HCT116 (cell line): Measurements from ENCODE around the gene CNDP1. TPM values are rescaled to one million over a fixed set of nuclear protein-coding genes. Genes with fewer than 3 reads are reported as not detected.

Source experiments
- ATAC-seq: fragments of 200-7000 bp; cut with Tn5 transposase; 2 replicates; pipeline ENCODE4 v1.9.1; 2020; ENCODE audit warnings: mild to moderate bottlenecking, moderate library complexity
- BruUV-seq: library from RNA; stranded (reverse); fragments of 400-500 nt; replicated peaks from 2 replicates; lab custom pipeline; 2021; lab: Mats Ljungman, UMichigan
- CTCF ChIA-PET: fragments of 300-600 bp; sonication (Branson Sonifier 250); formaldehyde crosslinking; loops from one replicate; lab custom pipeline; 2021; ENCODE audit warnings: antibody characterized with exemption; lab: Charles Lee
- POLR2A ChIA-PET: fragments of 300-600, 350-600 bp; sonication (Branson Sonifier 250); formaldehyde crosslinking; loops from one replicate; lab custom pipeline; 2021; ENCODE audit warnings: antibody characterized with exemption; lab: Charles Lee
- RAD21 ChIA-PET, 2 experiments: fragments of 300-600 bp; sonication (Branson Sonifier 250); formaldehyde crosslinking; loops; one replicate each; lab custom pipeline; 2023; ENCODE audit warnings: low total read pairs in 2 of 2; ENCODE audit not compliant: uncharacterized antibody in 2 of 2, unreplicated experiment in 2 of 2, low non-redundant PET in 1 of 2; lab: Charles Lee
- DNase-seq: peaks from one replicate; pipeline ENCODE4 v3.0.0-alpha.2; 2010; ENCODE audit warnings: low read depth, low spot score
- H2AFZ ChIP-seq: fragments of 200-600 bp; shearing (Covaris generic), sonication (generic); 2 replicates; pipeline ENCODE4 v1.6.1; 2017; ENCODE audit warnings: low read depth, mixed run types, mixed read lengths, antibody characterized with exemption, low read length; ENCODE audit not compliant: poor library complexity, severe bottlenecking
- H3K27ac ChIP-seq: 2 replicates; pipeline ENCODE4 v1.5.1; 2012; ENCODE audit warnings: low read depth, low read length
- H3K27me3 ChIP-seq: fragments of 200-600 bp; sonication (generic); 2 replicates; pipeline ENCODE4 v1.6.1; 2016; ENCODE audit warnings: mixed run types, low read length, mixed read lengths; ENCODE audit not compliant: insufficient read depth
- H3K36me3 ChIP-seq, 2 experiments: fragments of 200-500 bp in 1 of 2; fragments of 200-600 bp in 1 of 2; sonication (Bioruptor generic) in 1 of 2; sonication (generic) in 1 of 2; 2 replicates each; pipeline versions ENCODE4 v1.5.1 to v1.6.1; 2014 to 2016; ENCODE audit warnings: low read length in 2 of 2, inconsistent platforms in 1 of 2, mixed read lengths in 1 of 2, mixed run types in 1 of 2; ENCODE audit not compliant: insufficient read depth in 2 of 2, control insufficient read depth in 1 of 2
- H3K4me1 ChIP-seq, 2 experiments: fragments of 200-600 bp in 1 of 2; sonication (generic) in 1 of 2; 2 replicates each; pipeline versions ENCODE4 v1.5.1 to v1.6.1; 2012 to 2017; ENCODE audit warnings: low read length in 2 of 2, inconsistent platforms in 1 of 2, mild to moderate bottlenecking in 1 of 2, mixed read lengths in 1 of 2, mixed run types in 1 of 2, moderate library complexity in 1 of 2; ENCODE audit not compliant: insufficient read depth in 2 of 2, control insufficient read depth in 1 of 2
- H3K4me2 ChIP-seq: fragments of 200-600 bp; sonication (generic); 2 replicates; pipeline ENCODE4 v1.6.1; 2017; ENCODE audit warnings: mixed run types, low read length, mixed read lengths
- H3K4me3 ChIP-seq, 2 experiments: fragments of 200-600 bp in 1 of 2; sonication (generic) in 1 of 2; replicated peaks in 1 of 2; 2 replicates each; pipeline ENCODE4 v1.5.1; 2011 to 2016; ENCODE audit warnings: low read length in 2 of 2, control low read depth in 1 of 2, low read depth in 1 of 2, mild to moderate bottlenecking in 1 of 2, mixed read lengths in 1 of 2, mixed run types in 1 of 2
- H3K79me2 ChIP-seq: fragments of 200-600 bp; sonication (generic); 2 replicates; pipeline ENCODE4 v1.6.1; 2017; ENCODE audit warnings: mild to moderate bottlenecking, mixed run types, low read length, moderate library complexity, mixed read lengths; ENCODE audit not compliant: insufficient read depth
- H3K9ac ChIP-seq: fragments of 200-600 bp; sonication (generic); 2 replicates; pipeline ENCODE4 v1.6.1; 2016; ENCODE audit warnings: low read length, mixed read lengths
- H3K9me2 ChIP-seq: fragments of 200-600 bp; sonication (generic), shearing (Covaris generic); 2 replicates; pipeline ENCODE4 v1.6.1; 2017; ENCODE audit warnings: mixed run types, mild to moderate bottlenecking, moderate library complexity; ENCODE audit not compliant: insufficient read depth
- H3K9me3 ChIP-seq, 2 experiments: fragments of 200-500 bp in 1 of 2; fragments of 200-600 bp in 1 of 2; sonication (Bioruptor generic) in 1 of 2; sonication (generic) in 1 of 2; 2 replicates each; pipeline ENCODE4 v1.6.1; 2014 to 2017; ENCODE audit warnings: low read length in 2 of 2, mixed read lengths in 2 of 2, inconsistent platforms in 1 of 2, low read depth in 1 of 2, mild to moderate bottlenecking in 1 of 2, mixed run types in 1 of 2, moderate library complexity in 1 of 2; ENCODE audit not compliant: control insufficient read depth in 1 of 2, insufficient read depth in 1 of 2
- H4K20me1 ChIP-seq: fragments of 200-600 bp; sonication (generic), shearing (Covaris generic); 2 replicates; pipeline ENCODE4 v1.6.1; 2017; ENCODE audit warnings: mixed run types, mild to moderate bottlenecking, moderate library complexity; ENCODE audit not compliant: insufficient read depth
- EZH2 ChIP-seq: fragments of 200-600 bp; sonication (generic); IDR thresholded peaks from 2 replicates; pipeline ENCODE4 v1.6.1; 2017; ENCODE audit warnings: antibody characterized with exemption, mixed run types
- EZH2phosphoT487 ChIP-seq: fragments of 200-600 bp; IDR thresholded peaks from 2 replicates; pipeline ENCODE4 v1.6.1; 2018; ENCODE audit warnings: antibody characterized with exemption, borderline replicate concordance
- JUND ChIP-seq: IDR thresholded peaks from 2 replicates; pipeline ENCODE4 v1.6.1; 2012
- MAX ChIP-seq: IDR thresholded peaks from 2 replicates; pipeline ENCODE4 v1.6.1; 2012
- REST ChIP-seq: IDR thresholded peaks from 2 replicates; pipeline ENCODE4 v1.6.1; 2012; ENCODE audit warnings: low read depth
- SIN3A ChIP-seq: IDR thresholded peaks from 2 replicates; pipeline ENCODE4 v1.6.1; 2012; ENCODE audit warnings: low read depth
- TCF7L2 ChIP-seq: IDR thresholded peaks from 2 replicates; pipeline ENCODE4 v1.7.0; 2011; ENCODE audit warnings: borderline replicate concordance, inconsistent platforms; ENCODE audit not compliant: insufficient read depth, insufficient read length; ENCODE audit errors: extremely low read depth
- ZBTB33 ChIP-seq: IDR thresholded peaks from 2 replicates; pipeline ENCODE4 v1.6.1; 2011; ENCODE audit warnings: mild to moderate bottlenecking, low read length, moderate library complexity; ENCODE audit not compliant: insufficient replicate concordance; ENCODE audit errors: extremely low read depth
- ZNF274 ChIP-seq: fragments of 200-500 bp; sonication (Bioruptor generic); IDR thresholded peaks from 2 replicates; pipeline ENCODE4 v1.6.1; 2014; ENCODE audit warnings: mild to moderate bottlenecking, low read depth, low read length, inconsistent platforms
- intact Hi-C: fragments of 100-400 bp; cut with micrococcal nuclease; formaldehyde crosslinking; loops from 2 replicates; pipeline ENCODE4 v1.10.0; 2022
- total RNA-seq: library from RNA; stranded (reverse); gene quantifications from one replicate; pipeline ENCODE4 v1.2.1, GENCODE V29; 2021; ENCODE audit not compliant: unreplicated experiment

CNDP1 gene
- total RNA-seq, 1 experiment from 2014 or later, result not detected

- CTCF ChIA-PET, result no interaction called here
- Histone ChIP-seq H3K27ac (no peak overlapping the region), H3K27me3 (no peaks in the 10 kb centered on the region), H3K9me2 (no peaks in the 10 kb centered on the region), H3K9me3 (no peaks in the 10 kb centered on the region), H3K36me3 (peaks cover 18 to 28% of the 10 kb centered on the region in 2 experiments; a peak in 3 of 4 replicates), H3K4me2 (no peak overlapping the region), H3K79me2 (no peaks in the 10 kb centered on the region), H4K20me1 (no peaks in the 10 kb centered on the region), H2AFZ (no peak overlapping the region), H3K4me1 (no peaks in the 10 kb centered on the region), H3K9ac (no peak overlapping the region), H3K4me3 (no peak overlapping the region)
- no peak for ATAC-seq
- no peak for DNase-seq
- BruUV-seq, result no TSS peak
- intact Hi-C loops, result no loop called here
- no peak for TF ChIP-seq ZBTB33
- TF ChIP-seq ZNF274, result no peak
- no peak for TF ChIP-seq REST
- TF ChIP-seq EZH2, result no peak
- TF ChIP-seq SIN3A, result no peak
- TF ChIP-seq JUND, result no peak
- no peak for TF ChIP-seq EZH2phosphoT487
- TF ChIP-seq MAX, result no peak
- no peak for TF ChIP-seq TCF7L2
- POLR2A ChIA-PET, result no interaction called here
- RAD21 ChIA-PET, result no interaction called here
These were observed 26.4 kb upstream of the CNDP1 start for GRCh38 chr18:74507927-74508326.
